Measurements from ENCODE around the gene C1orf21.

C1orf21 gene

DNA sequence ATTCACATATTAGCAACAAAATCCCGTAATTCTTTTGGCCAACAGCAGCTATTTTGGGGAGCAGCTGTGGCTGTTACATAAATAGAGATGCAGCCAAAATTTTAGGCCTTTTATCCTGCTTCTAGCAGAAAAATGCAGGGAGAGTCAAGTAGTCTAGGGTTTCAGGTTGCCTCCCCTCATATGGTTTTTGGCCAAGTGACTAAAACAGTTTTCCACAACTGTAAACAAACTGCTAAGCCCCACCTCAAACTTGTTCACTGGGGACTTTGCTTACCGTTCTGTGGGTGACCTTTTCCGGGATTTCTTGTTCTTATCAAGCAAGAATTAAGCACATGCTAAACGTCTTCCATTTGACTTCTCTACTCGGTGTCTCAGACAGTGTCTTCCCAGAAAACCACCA lies 234.4 kb downstream of the C1orf21 start:
- H3K36me3 ChIP-seq (ENCODE audit: insufficient read depth, low read length) = no peaks in the 10 kb centered on the region
- no peak overlapping the region for H3K4me2 ChIP-seq (ENCODE audit: low read depth, low read length, poor library complexity, severe bottlenecking)
- TF ChIP-seq EZH2phosphoT487 (IDR thresholded peaks at IDR 0.05; ENCODE audit: borderline replicate concordance) = no peak
- TF ChIP-seq, protein P1, sequence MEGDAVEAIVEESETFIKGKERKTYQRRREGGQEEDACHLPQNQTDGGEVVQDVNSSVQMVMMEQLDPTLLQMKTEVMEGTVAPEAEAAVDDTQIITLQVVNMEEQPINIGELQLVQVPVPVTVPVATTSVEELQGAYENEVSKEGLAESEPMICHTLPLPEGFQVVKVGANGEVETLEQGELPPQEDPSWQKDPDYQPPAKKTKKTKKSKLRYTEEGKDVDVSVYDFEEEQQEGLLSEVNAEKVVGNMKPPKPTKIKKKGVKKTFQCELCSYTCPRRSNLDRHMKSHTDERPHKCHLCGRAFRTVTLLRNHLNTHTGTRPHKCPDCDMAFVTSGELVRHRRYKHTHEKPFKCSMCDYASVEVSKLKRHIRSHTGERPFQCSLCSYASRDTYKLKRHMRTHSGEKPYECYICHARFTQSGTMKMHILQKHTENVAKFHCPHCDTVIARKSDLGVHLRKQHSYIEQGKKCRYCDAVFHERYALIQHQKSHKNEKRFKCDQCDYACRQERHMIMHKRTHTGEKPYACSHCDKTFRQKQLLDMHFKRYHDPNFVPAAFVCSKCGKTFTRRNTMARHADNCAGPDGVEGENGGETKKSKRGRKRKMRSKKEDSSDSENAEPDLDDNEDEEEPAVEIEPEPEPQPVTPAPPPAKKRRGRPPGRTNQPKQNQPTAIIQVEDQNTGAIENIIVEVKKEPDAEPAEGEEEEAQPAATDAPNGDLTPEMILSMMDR (conservative IDR thresholded peaks at IDR 0.05; ENCODE audit: low read length) = no peak
- H3K4me1 ChIP-seq (ENCODE audit: insufficient read depth, low read length, poor library complexity, severe bottlenecking) = no peaks in the 10 kb centered on the region
- no peaks in the 10 kb centered on the region for H3K27me3 ChIP-seq (ENCODE audit: insufficient read depth, low read length, poor library complexity, severe bottlenecking)
- H3K4me3 ChIP-seq (ENCODE audit: low read length, poor library complexity, severe bottlenecking) = no peak overlapping the region
- H4K20me1 ChIP-seq (ENCODE audit: insufficient read depth, low read length, poor library complexity, severe bottlenecking) = no peaks in the 10 kb centered on the region
- no peaks in the 10 kb centered on the region for H3F3A ChIP-seq (ENCODE audit: low read depth)
- no peak overlapping the region for H3K9ac ChIP-seq (ENCODE audit: low read depth, low read length, poor library complexity, severe bottlenecking)
- H2AFZ ChIP-seq (ENCODE audit: low read length) = no peak overlapping the region
- no peaks in the 10 kb centered on the region for H3K79me2 ChIP-seq (ENCODE audit: insufficient read depth, low read length)
- H3K9me2 ChIP-seq (replicated peaks; ENCODE audit: low read depth, low read length) = no peaks in the 10 kb centered on the region
- H3K9me3 ChIP-seq (ENCODE audit: insufficient read depth, low read depth, low read length) = no peaks in the 10 kb centered on the region

DNA sequence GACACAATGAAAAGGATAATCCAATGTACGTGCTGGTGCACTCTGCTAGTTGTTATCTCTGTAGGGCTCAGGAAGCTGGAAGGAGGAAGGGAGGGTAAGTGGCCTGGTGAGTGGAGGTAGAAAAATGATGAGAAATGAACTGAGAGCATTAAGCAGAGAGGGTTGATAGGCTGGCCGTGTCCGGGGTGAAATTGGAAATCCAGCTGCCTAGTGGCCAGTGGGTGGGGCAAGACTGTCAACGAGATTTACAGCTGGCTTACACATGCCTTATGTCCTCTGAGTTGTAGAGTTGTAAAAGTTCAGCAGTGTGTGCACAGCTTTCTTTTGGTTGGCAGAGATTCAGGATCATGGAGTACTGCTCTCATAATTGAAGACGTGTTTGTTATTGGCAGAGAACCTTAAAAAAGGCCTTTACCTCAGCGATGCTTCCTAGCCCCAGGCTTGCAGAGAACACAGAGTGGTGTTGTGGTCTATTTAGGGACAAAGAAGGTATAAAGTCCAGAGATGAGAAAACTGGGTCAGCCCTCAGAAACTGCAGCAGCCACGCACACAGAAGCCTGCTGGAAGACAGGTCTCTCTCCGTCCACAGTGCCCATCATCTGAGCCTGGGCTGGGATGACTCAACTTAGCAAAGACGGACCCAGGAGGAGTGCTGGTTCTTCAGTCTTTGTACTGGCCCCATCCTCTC lies 235.5 kb downstream of the C1orf21 start:
- no peak overlapping the region for H3K4me2 ChIP-seq (ENCODE audit: low read depth, low read length, poor library complexity, severe bottlenecking)
- TF ChIP-seq EZH2phosphoT487 (IDR thresholded peaks at IDR 0.05; ENCODE audit: borderline replicate concordance) = no peak
- TF ChIP-seq, protein P1 (conservative IDR thresholded peaks at IDR 0.05; ENCODE audit: low read length) = no peak
- H3K79me2 ChIP-seq (ENCODE audit: insufficient read depth, low read length) = no peaks in the 10 kb centered on the region
- no peak overlapping the region for H3K4me3 ChIP-seq (ENCODE audit: low read length, poor library complexity, severe bottlenecking)
- no peaks in the 10 kb centered on the region for H3K36me3 ChIP-seq (ENCODE audit: insufficient read depth, low read length)
- H3K9me3 ChIP-seq (ENCODE audit: insufficient read depth, low read depth, low read length) = no peaks in the 10 kb centered on the region
- no peaks in the 10 kb centered on the region for H3K27me3 ChIP-seq (ENCODE audit: insufficient read depth, low read length, poor library complexity, severe bottlenecking)
- H3K4me1 ChIP-seq (ENCODE audit: insufficient read depth, low read length, poor library complexity, severe bottlenecking) = no peaks in the 10 kb centered on the region
- H3K9me2 ChIP-seq (replicated peaks; ENCODE audit: low read depth, low read length) = no peaks in the 10 kb centered on the region
- H4K20me1 ChIP-seq (ENCODE audit: insufficient read depth, low read length, poor library complexity, severe bottlenecking) = no peaks in the 10 kb centered on the region
- H3F3A ChIP-seq (ENCODE audit: low read depth) = no peaks in the 10 kb centered on the region
- no peak overlapping the region for H2AFZ ChIP-seq (ENCODE audit: low read length)
- no peak overlapping the region for H3K9ac ChIP-seq (ENCODE audit: low read depth, low read length, poor library complexity, severe bottlenecking)

GRCh38 chr1:184623404-184623803 lies 236.6 kb downstream of the C1orf21 start:
- Histone ChIP-seq H4K20me1 (ENCODE audit: insufficient read depth, low read length, poor library complexity, severe bottlenecking) (no peaks in the 10 kb centered on the region), H3K79me2 (ENCODE audit: insufficient read depth, low read length) (no peaks in the 10 kb centered on the region), H3K4me1 (ENCODE audit: insufficient read depth, low read length, poor library complexity, severe bottlenecking) (no peaks in the 10 kb centered on the region), H3K9me2 (replicated peaks; ENCODE audit: low read depth, low read length) (no peaks in the 10 kb centered on the region), H3K4me3 (ENCODE audit: low read length, poor library complexity, severe bottlenecking) (no peak overlapping the region), H2AFZ (ENCODE audit: low read length) (no peak overlapping the region), H3K27me3 (ENCODE audit: insufficient read depth, low read length, poor library complexity, severe bottlenecking) (no peaks in the 10 kb centered on the region), H3K4me2 (ENCODE audit: low read depth, low read length, poor library complexity, severe bottlenecking) (no peak overlapping the region), H3K9ac (ENCODE audit: low read depth, low read length, poor library complexity, severe bottlenecking) (no peak overlapping the region), H3K36me3 (ENCODE audit: insufficient read depth, low read length) (no peaks in the 10 kb centered on the region), H3F3A (ENCODE audit: low read depth) (no peaks in the 10 kb centered on the region), H3K9me3 (ENCODE audit: insufficient read depth, low read depth, low read length) (no peaks in the 10 kb centered on the region)
- TF ChIP-seq, protein P1 (conservative IDR thresholded peaks at IDR 0.05; ENCODE audit: low read length) = no peak
- no peak for TF ChIP-seq EZH2phosphoT487 (IDR thresholded peaks at IDR 0.05; ENCODE audit: borderline replicate concordance)
